Mesendoderm (in vitro differentiated cells): ENCODE data around the gene MCU.
A peak's percentile ranks its signal among the peaks of the same experiment; 100 is the strongest.

Experiments
- DNase-seq: peaks from one replicate; pipeline ENCODE4 v3.0.0; 2013
- H2AK5ac ChIP-seq: 2 replicates; pipeline ENCODE4 v1.6.1; 2013; ENCODE audit warnings: low read length, inconsistent platforms
- H2BK120ac ChIP-seq: 2 replicates; pipeline ENCODE4 v1.6.1; 2013; ENCODE audit warnings: low read depth, mild to moderate bottlenecking, low read length, moderate library complexity, mixed read lengths
- H2BK15ac ChIP-seq: replicated peaks from 2 replicates; pipeline ENCODE4 v1.6.1; 2013; ENCODE audit warnings: low read depth, mild to moderate bottlenecking, moderate library complexity
- H2BK5ac ChIP-seq: 2 replicates; pipeline ENCODE4 v1.6.1; 2013; ENCODE audit warnings: low read length, inconsistent platforms
- H3K18ac ChIP-seq: 2 replicates; pipeline ENCODE4 v1.6.1; 2013; ENCODE audit warnings: mild to moderate bottlenecking, low read length, mixed read lengths
- H3K23ac ChIP-seq: one replicate; pipeline ENCODE4 v1.6.1; 2013; ENCODE audit warnings: low read length
- H3K27ac ChIP-seq: 2 replicates; pipeline ENCODE4 v1.5.1; 2013; ENCODE audit warnings: low read depth, mild to moderate bottlenecking, inconsistent platforms, low read length, moderate library complexity
- H3K27me3 ChIP-seq: 2 replicates; pipeline ENCODE4 v1.6.1; 2013; ENCODE audit warnings: low read length, control low read depth, mild to moderate bottlenecking, inconsistent platforms; ENCODE audit not compliant: insufficient read depth, poor library complexity
- H3K36me3 ChIP-seq: 2 replicates; pipeline ENCODE4 v1.6.1; 2013; ENCODE audit warnings: low read length, inconsistent platforms; ENCODE audit not compliant: control insufficient read depth, insufficient read depth
- H3K4ac ChIP-seq: one replicate; pipeline ENCODE4 v1.6.1; 2013; ENCODE audit warnings: low read depth, mild to moderate bottlenecking, low read length, moderate library complexity
- H3K4me1 ChIP-seq: 2 replicates; pipeline ENCODE4 v1.6.1; 2013; ENCODE audit warnings: low read depth, low read length, inconsistent platforms; ENCODE audit not compliant: control insufficient read depth
- H3K4me2 ChIP-seq: 2 replicates; pipeline ENCODE4 v1.6.1; 2013; ENCODE audit warnings: low read length
- H3K4me3 ChIP-seq: 2 replicates; pipeline ENCODE4 v1.5.1; 2013; ENCODE audit warnings: mild to moderate bottlenecking, low read length
- H3K56ac ChIP-seq: one replicate; pipeline ENCODE4 v1.6.1; 2013; ENCODE audit warnings: low read length
- H3K79me1 ChIP-seq: 2 replicates; pipeline ENCODE4 v1.6.1; 2013; ENCODE audit warnings: low read length, inconsistent platforms
- H3K79me2 ChIP-seq: 2 replicates; pipeline ENCODE4 v1.6.1; 2013; ENCODE audit warnings: mild to moderate bottlenecking, low read length; ENCODE audit not compliant: control insufficient read depth, insufficient read depth
- H3K9ac ChIP-seq: 2 replicates; pipeline ENCODE4 v1.6.1; 2013; ENCODE audit warnings: low read length, inconsistent platforms
- H4K5ac ChIP-seq: one replicate; pipeline ENCODE4 v1.6.1; 2013; ENCODE audit warnings: low read length
- H4K8ac ChIP-seq: one replicate; pipeline ENCODE4 v1.6.1; 2013; ENCODE audit warnings: low read depth, mild to moderate bottlenecking, control low read depth, low read length, moderate library complexity
- WGBS: extraction: QIAGEN DNeasy Blood & Tissue Kit; methylation state at CpG from one replicate; pipeline ENCODE4 v1.1.7; 2013; ENCODE audit warnings: low lambda C conversion rate, missing lambda C conversion rate; ENCODE audit not compliant: insufficient coverage; ENCODE audit errors: extremely low coverage; 5-methylcytosine and 5-hydroxymethylcytosine counted together

The MCU gene

DNA sequence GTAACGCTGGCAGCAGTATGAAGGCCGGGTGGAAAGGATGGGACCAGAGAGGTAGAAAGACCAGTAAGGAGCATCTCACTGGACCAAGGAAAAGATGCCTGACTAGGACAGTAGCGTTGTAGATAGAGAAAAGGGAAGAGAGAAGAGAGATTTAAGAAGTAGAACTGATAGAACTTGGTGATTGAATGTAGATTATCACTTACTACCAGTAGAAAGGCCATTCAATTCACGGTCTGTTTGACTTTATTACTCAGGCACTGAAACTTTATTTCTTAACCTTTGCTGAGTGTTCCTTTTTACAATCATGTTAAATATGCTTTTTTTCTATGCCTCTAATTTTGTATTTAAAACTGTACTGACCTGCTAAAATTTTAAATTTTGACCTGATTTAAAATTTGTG is 12.2 kb downstream of the MCU start:
- no peak overlapping the region for H3K56ac ChIP-seq
- no peak overlapping the region for H3K9ac ChIP-seq
- no peak overlapping the region for H2AK5ac ChIP-seq
- no peak overlapping the region for H2BK15ac ChIP-seq
- no peak overlapping the region for H4K5ac ChIP-seq
- H3K4me3 ChIP-seq: no peak overlapping the region
- H3K4ac ChIP-seq: no peak overlapping the region
- DNase-seq: no peak
- no peak overlapping the region for H4K8ac ChIP-seq
- H3K79me1 ChIP-seq: peaks cover 8% of the 10 kb centered on the region
- no CpG with 5 or more reads among the region's 4 CpGs for WGBS
- no peaks in the 10 kb centered on the region for H3K4me1 ChIP-seq
- H3K23ac ChIP-seq: no peak overlapping the region
- no peak overlapping the region for H2BK5ac ChIP-seq
- no peak overlapping the region for H3K18ac ChIP-seq
- peaks cover 15% of the 10 kb centered on the region for H3K79me2 ChIP-seq
- H3K36me3 ChIP-seq: no peaks in the 10 kb centered on the region
- no peak overlapping the region for H3K27ac ChIP-seq
- H3K27me3 ChIP-seq: no peaks in the 10 kb centered on the region
- no peak overlapping the region for H3K4me2 ChIP-seq
- H2BK120ac ChIP-seq: no peak overlapping the region

DNA sequence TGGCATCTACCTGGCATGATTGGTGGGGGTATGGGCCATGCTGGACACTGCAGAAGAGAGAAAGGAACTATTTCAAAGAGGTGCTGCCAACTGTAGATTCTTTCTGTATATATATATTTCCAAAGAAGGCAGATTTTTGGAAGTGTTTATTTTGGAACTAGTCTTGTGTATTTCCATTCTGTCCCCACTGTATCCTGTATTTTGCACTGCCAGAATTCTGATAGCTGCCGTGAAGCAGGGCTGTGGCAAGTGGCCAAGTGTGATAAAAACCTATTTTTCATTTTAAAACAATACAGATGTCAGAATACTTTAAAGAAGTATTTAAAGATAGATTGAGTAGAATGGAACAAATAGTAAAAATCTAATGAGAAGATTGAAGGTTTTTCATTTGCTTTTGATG is 17.1 kb downstream of the MCU start:
- no CpG with 5 or more reads among the region's 1 CpG for WGBS
- H3K4ac ChIP-seq: no peak overlapping the region
- H3K9ac ChIP-seq: no peak overlapping the region
- H2BK5ac ChIP-seq: no peak overlapping the region
- H3K4me3 ChIP-seq: no peak overlapping the region
- no peaks in the 10 kb centered on the region for H3K36me3 ChIP-seq
- no peak overlapping the region for H3K27ac ChIP-seq
- H2BK15ac ChIP-seq: no peak overlapping the region
- H3K4me2 ChIP-seq: no peak overlapping the region
- no peak overlapping the region for H3K56ac ChIP-seq
- H3K79me2 ChIP-seq: peaks cover 9% of the 10 kb centered on the region
- no peak overlapping the region for H3K23ac ChIP-seq
- peaks cover 4% of the 10 kb centered on the region for H3K79me1 ChIP-seq
- no peak overlapping the region for H4K5ac ChIP-seq
- H2BK120ac ChIP-seq: no peak overlapping the region
- no peaks in the 10 kb centered on the region for H3K27me3 ChIP-seq
- no peaks in the 10 kb centered on the region for H3K4me1 ChIP-seq
- no peak for DNase-seq
- H3K18ac ChIP-seq: no peak overlapping the region
- no peak overlapping the region for H4K8ac ChIP-seq
- no peak overlapping the region for H2AK5ac ChIP-seq

DNA sequence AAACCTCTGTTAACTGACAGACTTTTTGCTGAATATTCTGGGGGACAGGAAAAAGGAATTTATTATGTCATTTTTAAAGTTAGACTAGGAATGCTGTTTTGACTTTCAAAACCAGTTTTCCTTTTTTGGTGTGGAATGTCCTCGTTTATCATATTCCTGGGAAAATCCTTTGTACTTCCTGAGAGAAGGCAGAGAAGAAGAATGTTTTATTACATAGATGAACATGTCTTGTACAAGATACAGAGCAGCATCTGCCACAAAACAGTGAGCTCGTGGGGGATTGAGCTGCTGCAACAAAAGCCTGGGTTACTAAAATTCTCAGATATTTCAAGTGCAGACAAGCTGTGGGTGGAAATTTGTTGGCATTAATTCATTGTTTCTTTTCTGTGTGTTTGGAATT is 20.2 kb downstream of the MCU start:
- H4K8ac ChIP-seq: no peak overlapping the region
- H3K4ac ChIP-seq: no peak overlapping the region
- DNase-seq: peak; percentile 33
- H2BK15ac ChIP-seq: no peak overlapping the region
- peaks cover 8% of the 10 kb centered on the region for H3K79me2 ChIP-seq
- no peak overlapping the region for H2AK5ac ChIP-seq
- H3K23ac ChIP-seq: no peak overlapping the region
- H3K56ac ChIP-seq: no peak overlapping the region
- H3K79me1 ChIP-seq: peaks cover 4% of the 10 kb centered on the region
- H2BK5ac ChIP-seq: no peak overlapping the region
- no peaks in the 10 kb centered on the region for H3K4me1 ChIP-seq
- no peaks in the 10 kb centered on the region for H3K36me3 ChIP-seq
- H3K27ac ChIP-seq: no peak overlapping the region
- H3K27me3 ChIP-seq: no peaks in the 10 kb centered on the region
- no peak overlapping the region for H3K4me2 ChIP-seq
- H3K4me3 ChIP-seq: no peak overlapping the region
- no peak overlapping the region for H4K5ac ChIP-seq
- no CpG with 5 or more reads among the region's 2 CpGs for WGBS
- no peak overlapping the region for H3K18ac ChIP-seq
- no peak overlapping the region for H3K9ac ChIP-seq
- H2BK120ac ChIP-seq: no peak overlapping the region

DNA sequence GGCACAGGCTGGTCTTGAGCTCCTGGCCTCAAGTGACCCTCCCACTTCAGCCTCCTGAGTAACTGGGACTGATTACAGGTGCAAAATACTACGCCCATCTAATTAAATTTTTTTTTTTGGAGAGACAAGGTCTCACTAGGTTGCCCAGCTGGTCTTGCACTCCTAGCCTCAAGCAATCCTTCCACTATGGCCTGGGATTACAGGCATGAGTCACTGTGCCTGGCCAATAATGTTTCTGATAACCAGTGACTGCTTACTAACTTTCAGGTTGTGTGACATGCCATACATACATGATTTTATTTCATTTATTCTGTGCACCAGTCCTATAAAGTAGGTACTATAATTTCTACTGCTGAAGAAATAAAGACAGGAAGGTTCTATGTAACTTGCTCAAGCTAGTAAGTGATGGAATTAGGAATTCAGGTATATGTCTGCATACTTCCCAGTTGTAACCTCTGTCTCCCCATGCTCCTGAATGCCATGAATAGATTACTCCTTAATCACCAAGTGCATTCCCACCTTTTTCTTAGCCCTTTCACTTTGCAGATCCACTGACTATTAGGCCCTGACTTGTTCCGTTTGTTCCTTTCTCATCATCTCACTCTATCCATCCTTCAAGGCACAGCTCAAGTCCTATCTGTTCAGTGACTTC is 28.1 kb downstream of the MCU start:
- Histone ChIP-seq H3K23ac (no peak overlapping the region), H3K18ac (no peak overlapping the region), H3K79me2 (no peaks in the 10 kb centered on the region), H3K27me3 (no peaks in the 10 kb centered on the region), H3K4me1 (peaks cover 6% of the 10 kb centered on the region), H3K79me1 (peaks cover 2% of the 10 kb centered on the region), H4K8ac (no peak overlapping the region), H2BK120ac (no peak overlapping the region), H2BK15ac (no peak overlapping the region), H3K4me2 (no peak overlapping the region), H3K27ac (no peak overlapping the region), H2BK5ac (no peak overlapping the region), H3K4ac (no peak overlapping the region), H3K36me3 (no peaks in the 10 kb centered on the region), H3K4me3 (no peak overlapping the region), H2AK5ac (no peak overlapping the region), H4K5ac (no peak overlapping the region), H3K9ac (no peak overlapping the region), H3K56ac (no peak overlapping the region)
- DNase-seq: peak; percentile 95
- no CpG with 5 or more reads among the region's 2 CpGs for WGBS

GRCh38 chr10:72720814-72721660 is 29.1 kb downstream of the MCU start:
- Histone ChIP-seq H3K9ac (no peak overlapping the region), H2BK15ac (peak overlapping the region; percentile 74), H2BK5ac (no peak overlapping the region), H3K36me3 (no peaks in the 10 kb centered on the region), H2AK5ac (no peak overlapping the region), H4K5ac (no peak overlapping the region), H3K27ac (peak overlapping the region; percentile 11), H3K27me3 (no peaks in the 10 kb centered on the region), H3K23ac (no peak overlapping the region), H3K4me3 (no peak overlapping the region), H3K4me2 (no peak overlapping the region), H3K18ac (peak overlapping the region; percentile 75), H2BK120ac (no peak overlapping the region), H3K79me2 (no peaks in the 10 kb centered on the region), H3K4ac (no peak overlapping the region), H3K4me1 (peaks cover 6% of the 10 kb centered on the region), H3K79me1 (peaks cover 3% of the 10 kb centered on the region), H3K56ac (no peak overlapping the region), H4K8ac (no peak overlapping the region)
- peak; percentile 41 for DNase-seq
- no CpG with 5 or more reads among the region's 4 CpGs for WGBS
